HEK293 (cell line): ENCODE results near the gene SIGLEC10.
"Not testable (repeated sequence)": the region's sequence is repeated elsewhere in the genome, so short reads cannot be mapped to it uniquely, and the experiment has no call there.

Source experiments
- CTCF ChIA-PET: fragments of 350-600 bp; formaldehyde crosslinking; extraction: SDS; loops from one replicate; lab custom pipeline; 2021; ENCODE audit warnings: antibody characterized with exemption; lab: Yijun Ruan, JAX
- POLR2A ChIA-PET: fragments of 300-600 bp; formaldehyde crosslinking; extraction: SDS; loops from one replicate; lab custom pipeline; 2020; ENCODE audit warnings: antibody characterized with exemption, inconsistent platforms; lab: Yijun Ruan, JAX
- H3K27ac ChIP-seq: fragments of 200-500 bp; sonication (Bioruptor generic); 2 replicates; pipeline ENCODE4 v1.5.1; 2014; ENCODE audit warnings: low read depth, low read length, control low read depth, inconsistent platforms; ENCODE audit errors: extremely low read depth
- H3K36me3 ChIP-seq, 2 experiments: fragments of 200-500 bp in 1 of 2; sonication (Bioruptor generic) in 1 of 2; 1 replicate in 1 of 2; 2 replicates in 1 of 2; pipeline ENCODE4 v1.5.1; 2014 to 2017; ENCODE audit warnings: inconsistent platforms in 2 of 2, low read length in 2 of 2; ENCODE audit not compliant: control insufficient read depth in 2 of 2, insufficient read depth in 1 of 2
- H3K4me1 ChIP-seq: fragments of 200-500 bp; sonication (Bioruptor generic); 2 replicates; pipeline ENCODE4 v1.5.1; 2014; ENCODE audit warnings: mild to moderate bottlenecking, low read length, inconsistent platforms; ENCODE audit not compliant: control insufficient read depth, insufficient read depth
- H3K4me3 ChIP-seq: 2 replicates; pipeline ENCODE4 v1.5.1; 2011; ENCODE audit warnings: low read depth, mild to moderate bottlenecking, control low read depth, low read length, moderate library complexity
- H3K9me3 ChIP-seq: fragments of 200-500 bp; sonication (Bioruptor generic); 2 replicates; pipeline ENCODE4 v1.5.1; 2014; ENCODE audit warnings: low read depth, low read length, inconsistent platforms; ENCODE audit not compliant: control insufficient read depth, insufficient read depth
- GLIS1 ChIP-seq: fragments of 450-650 bp; formaldehyde crosslinking; IDR thresholded peaks from 2 replicates; pipeline ENCODE4 v1.5.1; 2016; ENCODE audit warnings: missing biosample characterization, missing genetic modification characterization
- MEIS1 ChIP-seq: sonication (generic); formaldehyde crosslinking; IDR thresholded peaks from 2 replicates; pipeline ENCODE4 v1.8.1; 2022; ENCODE audit warnings: missing genetic modification reagents, mild to moderate bottlenecking, borderline replicate concordance
- OVOL3 ChIP-seq: fragments of 450-650 bp; formaldehyde crosslinking; IDR thresholded peaks from 2 replicates; pipeline ENCODE4 v1.5.1; 2016; ENCODE audit warnings: missing biosample characterization, missing genetic modification characterization
- SP7 ChIP-seq: fragments of 450-650 bp; formaldehyde crosslinking; IDR thresholded peaks from 2 replicates; pipeline ENCODE4 v1.5.1; 2016; ENCODE audit warnings: missing biosample characterization, missing genetic modification characterization
- ZBTB7A ChIP-seq: fragments of 450-650 bp; formaldehyde crosslinking; IDR thresholded peaks from 2 replicates; pipeline ENCODE4 v1.5.1; 2016; ENCODE audit warnings: low read depth, missing biosample characterization, missing genetic modification characterization
- ZNF157 ChIP-seq: fragments of 450-650 bp; formaldehyde crosslinking; IDR thresholded peaks from 2 replicates; pipeline ENCODE4 v1.5.1; 2016; ENCODE audit warnings: missing biosample characterization, missing genetic modification characterization
- ZNF324 ChIP-seq: fragments of 450-650 bp; formaldehyde crosslinking; IDR thresholded peaks from 2 replicates; pipeline ENCODE4 v1.5.1; 2016; ENCODE audit warnings: missing biosample characterization, missing genetic modification characterization
- ZNF514 ChIP-seq: fragments of 450-650 bp; formaldehyde crosslinking; IDR thresholded peaks from 2 replicates; pipeline ENCODE4 v1.5.1; 2016; ENCODE audit warnings: missing biosample characterization, missing genetic modification characterization
- ZNF654 ChIP-seq: fragments of 450-650 bp; formaldehyde crosslinking; IDR thresholded peaks from 2 replicates; pipeline ENCODE4 v1.5.1; 2016; ENCODE audit warnings: low read depth, missing biosample characterization, missing genetic modification characterization
- ZNF791 ChIP-seq: fragments of 450-650 bp; formaldehyde crosslinking; IDR thresholded peaks from 2 replicates; pipeline ENCODE4 v1.5.1; 2016; ENCODE audit warnings: missing biosample characterization, missing genetic modification characterization
- TF ChIP-seq, protein P1 (sequence below): fragments of 450-650 bp; formaldehyde crosslinking; IDR thresholded peaks from 2 replicates; pipeline ENCODE4 v1.5.1; 2016; ENCODE audit warnings: missing biosample characterization, missing genetic modification characterization
- TF ChIP-seq, protein P2 (sequence below): fragments of 450-650 bp; formaldehyde crosslinking; IDR thresholded peaks from 2 replicates; pipeline ENCODE4 v1.5.1; 2016; ENCODE audit warnings: missing biosample characterization, missing genetic modification characterization, borderline replicate concordance
- TF ChIP-seq, protein P3 (sequence below): fragments of 450-650 bp; formaldehyde crosslinking; IDR thresholded peaks from 2 replicates; pipeline ENCODE4 v1.5.1; 2016; ENCODE audit warnings: missing biosample characterization, missing genetic modification characterization, borderline replicate concordance

SIGLEC10 gene

DNA sequence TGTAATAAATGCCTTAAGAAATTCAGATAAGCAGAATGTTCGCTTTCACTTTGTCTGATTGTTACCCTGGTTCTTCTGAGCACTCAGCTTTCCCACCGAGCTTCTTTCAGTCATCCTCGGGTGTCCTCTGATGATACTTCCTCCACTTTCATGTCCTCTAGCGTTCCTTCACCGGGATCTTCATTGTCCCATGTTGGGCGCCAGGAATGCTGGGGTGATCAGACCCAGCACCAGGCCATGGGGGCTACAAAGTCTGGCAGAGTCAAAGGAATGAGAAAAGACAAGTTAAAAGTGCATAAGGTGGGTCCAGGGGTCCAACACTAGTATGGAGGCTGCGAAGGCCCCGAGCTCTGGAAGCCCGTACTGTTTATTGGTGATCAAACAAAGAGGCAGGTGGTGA is 15.3 kb downstream of the SIGLEC10 start:
- no peak overlapping the region for H3K27ac ChIP-seq
- POLR2A ChIA-PET = interaction anchor here (1.2 kb wide), 1 partner anchor 63 kb away, joined by 3 read pairs; no protein-coding TSS in a partner anchor
- CTCF ChIA-PET = interaction anchor here (1.1 kb wide), 1 partner anchor 255 kb away, joined by 3 read pairs; no protein-coding TSS in a partner anchor
- H3K4me1 ChIP-seq = no peaks in the 10 kb centered on the region
- H3K36me3 ChIP-seq = no peaks in the 10 kb centered on the region
- no peaks in the 10 kb centered on the region for H3K9me3 ChIP-seq
- H3K4me3 ChIP-seq = no peak overlapping the region
- TF ChIP-seq ZBTB7A (tag by site-specific recombination) (no peak), OVOL3 (no peak), MEIS1 (CRISPR knock-in tag) (no peak), ZNF157 (tag by site-specific recombination) (no peak), GLIS1 (no peak), ZNF654 (tag by site-specific recombination) (no peak), ZNF324 (tag by site-specific recombination) (no peak), SP7 (tag by site-specific recombination) (no peak), ZNF791 (tag by site-specific recombination) (no peak), ZNF514 (tag by site-specific recombination) (no peak)
- TF ChIP-seq, protein P1, sequence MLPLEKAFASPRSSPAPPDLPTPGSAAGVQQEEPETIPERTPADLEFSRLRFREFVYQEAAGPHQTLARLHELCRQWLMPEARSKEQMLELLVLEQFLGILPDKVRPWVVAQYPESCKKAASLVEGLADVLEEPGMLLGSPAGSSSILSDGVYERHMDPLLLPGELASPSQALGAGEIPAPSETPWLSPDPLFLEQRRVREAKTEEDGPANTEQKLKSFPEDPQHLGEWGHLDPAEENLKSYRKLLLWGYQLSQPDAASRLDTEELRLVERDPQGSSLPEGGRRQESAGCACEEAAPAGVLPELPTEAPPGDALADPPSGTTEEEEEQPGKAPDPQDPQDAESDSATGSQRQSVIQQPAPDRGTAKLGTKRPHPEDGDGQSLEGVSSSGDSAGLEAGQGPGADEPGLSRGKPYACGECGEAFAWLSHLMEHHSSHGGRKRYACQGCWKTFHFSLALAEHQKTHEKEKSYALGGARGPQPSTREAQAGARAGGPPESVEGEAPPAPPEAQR (tag by site-specific recombination) = no peak
- TF ChIP-seq, protein P2, sequence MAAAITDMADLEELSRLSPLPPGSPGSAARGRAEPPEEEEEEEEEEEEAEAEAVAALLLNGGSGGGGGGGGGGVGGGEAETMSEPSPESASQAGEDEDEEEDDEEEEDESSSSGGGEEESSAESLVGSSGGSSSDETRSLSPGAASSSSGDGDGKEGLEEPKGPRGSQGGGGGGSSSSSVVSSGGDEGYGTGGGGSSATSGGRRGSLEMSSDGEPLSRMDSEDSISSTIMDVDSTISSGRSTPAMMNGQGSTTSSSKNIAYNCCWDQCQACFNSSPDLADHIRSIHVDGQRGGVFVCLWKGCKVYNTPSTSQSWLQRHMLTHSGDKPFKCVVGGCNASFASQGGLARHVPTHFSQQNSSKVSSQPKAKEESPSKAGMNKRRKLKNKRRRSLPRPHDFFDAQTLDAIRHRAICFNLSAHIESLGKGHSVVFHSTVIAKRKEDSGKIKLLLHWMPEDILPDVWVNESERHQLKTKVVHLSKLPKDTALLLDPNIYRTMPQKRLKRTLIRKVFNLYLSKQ (tag by site-specific recombination) = no peak
- TF ChIP-seq, protein P3, sequence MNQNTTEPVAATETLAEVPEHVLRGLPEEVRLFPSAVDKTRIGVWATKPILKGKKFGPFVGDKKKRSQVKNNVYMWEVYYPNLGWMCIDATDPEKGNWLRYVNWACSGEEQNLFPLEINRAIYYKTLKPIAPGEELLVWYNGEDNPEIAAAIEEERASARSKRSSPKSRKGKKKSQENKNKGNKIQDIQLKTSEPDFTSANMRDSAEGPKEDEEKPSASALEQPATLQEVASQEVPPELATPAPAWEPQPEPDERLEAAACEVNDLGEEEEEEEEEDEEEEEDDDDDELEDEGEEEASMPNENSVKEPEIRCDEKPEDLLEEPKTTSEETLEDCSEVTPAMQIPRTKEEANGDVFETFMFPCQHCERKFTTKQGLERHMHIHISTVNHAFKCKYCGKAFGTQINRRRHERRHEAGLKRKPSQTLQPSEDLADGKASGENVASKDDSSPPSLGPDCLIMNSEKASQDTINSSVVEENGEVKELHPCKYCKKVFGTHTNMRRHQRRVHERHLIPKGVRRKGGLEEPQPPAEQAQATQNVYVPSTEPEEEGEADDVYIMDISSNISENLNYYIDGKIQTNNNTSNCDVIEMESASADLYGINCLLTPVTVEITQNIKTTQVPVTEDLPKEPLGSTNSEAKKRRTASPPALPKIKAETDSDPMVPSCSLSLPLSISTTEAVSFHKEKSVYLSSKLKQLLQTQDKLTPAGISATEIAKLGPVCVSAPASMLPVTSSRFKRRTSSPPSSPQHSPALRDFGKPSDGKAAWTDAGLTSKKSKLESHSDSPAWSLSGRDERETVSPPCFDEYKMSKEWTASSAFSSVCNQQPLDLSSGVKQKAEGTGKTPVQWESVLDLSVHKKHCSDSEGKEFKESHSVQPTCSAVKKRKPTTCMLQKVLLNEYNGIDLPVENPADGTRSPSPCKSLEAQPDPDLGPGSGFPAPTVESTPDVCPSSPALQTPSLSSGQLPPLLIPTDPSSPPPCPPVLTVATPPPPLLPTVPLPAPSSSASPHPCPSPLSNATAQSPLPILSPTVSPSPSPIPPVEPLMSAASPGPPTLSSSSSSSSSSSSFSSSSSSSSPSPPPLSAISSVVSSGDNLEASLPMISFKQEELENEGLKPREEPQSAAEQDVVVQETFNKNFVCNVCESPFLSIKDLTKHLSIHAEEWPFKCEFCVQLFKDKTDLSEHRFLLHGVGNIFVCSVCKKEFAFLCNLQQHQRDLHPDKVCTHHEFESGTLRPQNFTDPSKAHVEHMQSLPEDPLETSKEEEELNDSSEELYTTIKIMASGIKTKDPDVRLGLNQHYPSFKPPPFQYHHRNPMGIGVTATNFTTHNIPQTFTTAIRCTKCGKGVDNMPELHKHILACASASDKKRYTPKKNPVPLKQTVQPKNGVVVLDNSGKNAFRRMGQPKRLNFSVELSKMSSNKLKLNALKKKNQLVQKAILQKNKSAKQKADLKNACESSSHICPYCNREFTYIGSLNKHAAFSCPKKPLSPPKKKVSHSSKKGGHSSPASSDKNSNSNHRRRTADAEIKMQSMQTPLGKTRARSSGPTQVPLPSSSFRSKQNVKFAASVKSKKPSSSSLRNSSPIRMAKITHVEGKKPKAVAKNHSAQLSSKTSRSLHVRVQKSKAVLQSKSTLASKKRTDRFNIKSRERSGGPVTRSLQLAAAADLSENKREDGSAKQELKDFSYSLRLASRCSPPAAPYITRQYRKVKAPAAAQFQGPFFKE (tag by site-specific recombination) = no peak

GRCh38 chr19:51399936-51400335 is 17.5 kb downstream of the SIGLEC10 start:
- not testable (repeated sequence) for H3K36me3 ChIP-seq
- CTCF ChIA-PET = interaction anchor here (0.7 to 2.7 kb wide), 6 partner anchors 38 to 378 kb away, joined by 3 to 8 read pairs (median 4); no protein-coding TSS in a partner anchor

More at GRCh38 chr19:51399936-51400335, 17.5 kb downstream of the SIGLEC10 start:
- POLR2A ChIA-PET, H3K4me3 ChIP-seq, H3K4me1 ChIP-seq, H3K27ac ChIP-seq, H3K9me3 ChIP-seq: not testable (repeated sequence)
